ENCODE data around the gene KIAA1217. TPM values are rescaled to one million over a fixed set of nuclear protein-coding genes. Genes with fewer than 3 reads are reported as not detected.

The KIAA1217 gene
- total and polyA plus RNA-seq, 2 of the 8 experiments (the other 6 are each of a cell fraction or from before 2014, with no cell fraction given) = 4.5 to 15.6 TPM

GRCh38 chr10:24343686-24344085 lies 134.7 kb downstream of the KIAA1217 start:
- Histone ChIP-seq H3K27me3 (replicated peaks in 1 of 4; ENCODE audit: control insufficient read depth in 3 of 4, extremely low read depth in 1 of 4, insufficient read depth in 3 of 4, low read length in 3 of 4) (no peaks in the 10 kb centered on the region), H3K9me3 (ENCODE audit: insufficient read depth in 2 of 2, low read depth in 1 of 2, low read length in 1 of 2) (no peaks in the 10 kb centered on the region), H2BK20ac (ENCODE audit: low read length) (no peak overlapping the region), H3K4me3 (ENCODE audit: extremely low read depth in 1 of 4, insufficient read depth in 2 of 4, low read depth in 3 of 4, low read length in 4 of 4) (no peak overlapping the region), H3K14ac (ENCODE audit: insufficient read length) (no peak overlapping the region), H4K91ac (replicated peaks; ENCODE audit: insufficient read length, low read length) (no peak overlapping the region), H2BK12ac (ENCODE audit: low read depth, low read length) (no peak overlapping the region), H3K23me2 (ENCODE audit: low read depth, low read length) (no peaks in the 10 kb centered on the region), H4K20me1 (replicated peaks in 1 of 2; ENCODE audit: control insufficient read depth in 1 of 2, insufficient read depth in 2 of 2, low read length in 2 of 2) (no peaks in the 10 kb centered on the region), H2AFZ (ENCODE audit: low read length) (no peak overlapping the region), H3K18ac (ENCODE audit: extremely low read depth, low read length) (no peak overlapping the region), H3K4me1 (replicated peaks in 1 of 4; ENCODE audit: control insufficient read depth in 3 of 4, insufficient read depth in 4 of 4, low read length in 3 of 4) (no peaks in the 10 kb centered on the region), H2BK120ac (replicated peaks; ENCODE audit: low read depth, low read length) (no peak overlapping the region), H3K79me2 (ENCODE audit: control insufficient read depth in 1 of 2, insufficient read depth in 2 of 2, low read length in 2 of 2) (no peaks in the 10 kb centered on the region), H3K4ac (replicated peaks; ENCODE audit: insufficient read length, low read depth, low read length) (no peak overlapping the region), H3K9ac (replicated peaks in 1 of 4; ENCODE audit: extremely low read depth in 1 of 4, low read depth in 3 of 4, low read length in 3 of 4) (no peak overlapping the region), H3K27ac (ENCODE audit: low read depth, low read length) (no peak overlapping the region), H2BK15ac (ENCODE audit: low read length) (no peak overlapping the region), H3K4me2 (ENCODE audit: insufficient read depth in 1 of 2, low read depth in 2 of 2, low read length in 2 of 2) (no peak overlapping the region), H3K36me3 (ENCODE audit: control insufficient read depth in 2 of 4, insufficient read depth in 4 of 4, low read length in 3 of 4) (no peaks in the 10 kb centered on the region), H4K8ac (ENCODE audit: extremely low read depth, insufficient read depth, low read length) (no peak overlapping the region), H3K56ac (replicated peaks; ENCODE audit: insufficient read length, low read depth, low read length) (no peak overlapping the region), H2BK5ac (ENCODE audit: low read depth, low read length) (no peak overlapping the region), H4K5ac (ENCODE audit: insufficient read length, low read depth, low read length) (no peak overlapping the region), H3K79me1 (ENCODE audit: low read depth, low read length) (no peaks in the 10 kb centered on the region), H3K23ac (ENCODE audit: insufficient read length) (no peak overlapping the region), H2AK5ac (ENCODE audit: low read depth, low read length) (no peak overlapping the region)
- no peak for TF ChIP-seq BCL11A (IDR thresholded peaks at IDR 0.05; ENCODE audit: low read depth in 2 of 2, low read length in 2 of 2)
- TF ChIP-seq RBBP5 (IDR thresholded peaks at IDR 0.05; ENCODE audit: borderline replicate concordance, low read depth, low read length) = no peak
- no peak for TF ChIP-seq RNF2 (IDR thresholded peaks at IDR 0.05; ENCODE audit: borderline replicate concordance, low read depth, low read length, missing control alignments, poor library complexity, severe bottlenecking)
- TF ChIP-seq YY1 (IDR thresholded peaks at IDR 0.05; ENCODE audit: low read depth, low read length) = no peak
- no peak for TF ChIP-seq ATF2 (IDR thresholded peaks at IDR 0.05; ENCODE audit: low read length)
- TF ChIP-seq SIRT6 (IDR thresholded peaks at IDR 0.05; ENCODE audit: low read length) = no peak
- TF ChIP-seq TAF7 (optimal IDR thresholded peaks at IDR 0.05; ENCODE audit: borderline replicate concordance, low read depth, low read length) = no peak
- TF ChIP-seq RXRA (IDR thresholded peaks at IDR 0.05; ENCODE audit: insufficient read depth, low read depth, low read length) = no peak
- POLR2A ChIA-PET (ENCODE audit: partially characterized antibody) = no interaction called here
- DNase-seq (ENCODE audit: low read depth in 1 of 2, low spot score in 2 of 2) (no peak), FAIRE-seq (no peak)
- WGBS, 2 experiments (ENCODE audit: extremely low coverage in 1 of 2, insufficient coverage in 1 of 2, insufficient read length in 1 of 2, insufficient replicate concordance in 2 of 2, low coverage in 1 of 2, low lambda C conversion rate in 2 of 2, missing lambda C conversion rate in 1 of 2) = 87% methylated on average over 4 of the region's 4 CpGs; no CpG with 5 or more reads in 1 of the 2 experiments
- CTCF ChIA-PET (ENCODE audit: partially characterized antibody) = interaction anchor here (0.6 to 1.3 kb wide), 5 partner anchors 18 to 170 kb away, joined by 3 to 4 read pairs (median 3); no protein-coding TSS in a partner anchor

Data from H1 (cell line).